Astrocyte (in vitro differentiated cells and primary cell): ENCODE results near the gene RNF133. TPM values are rescaled to one million over a fixed set of nuclear protein-coding genes. Genes with fewer than 3 reads are reported as not detected.

Source experiments
- DNase-seq: peaks from one replicate; pipeline ENCODE4 v3.0.0-alpha.2; 2010; ENCODE audit warnings: low read depth
- FAIRE-seq: peaks from 2 replicates; lab custom pipeline; 2011; peaks lifted over from hg19 to GRCh38; lab: Jason Lieb, UNC
- H2AFZ ChIP-seq: 2 replicates; pipeline ENCODE4 v1.6.0; 2012; ENCODE audit warnings: low read depth, low read length, inconsistent platforms
- H3K27ac ChIP-seq: 2 replicates; pipeline ENCODE4 v1.5.1; 2011; ENCODE audit warnings: low read depth, low read length, inconsistent platforms
- H3K27me3 ChIP-seq: 2 replicates; pipeline ENCODE4 v1.6.0; 2011; ENCODE audit warnings: low read length, inconsistent platforms; ENCODE audit not compliant: insufficient read depth
- H3K36me3 ChIP-seq: 2 replicates; pipeline ENCODE4 v1.5.1; 2011; ENCODE audit warnings: low read length, inconsistent platforms; ENCODE audit not compliant: insufficient read depth
- H3K4me1 ChIP-seq: 2 replicates; pipeline ENCODE4 v1.5.1; 2011; ENCODE audit warnings: low read length, inconsistent platforms; ENCODE audit not compliant: insufficient read depth
- H3K4me2 ChIP-seq: 2 replicates; pipeline ENCODE4 v1.6.0; 2012; ENCODE audit warnings: low read length, inconsistent platforms
- H3K4me3 ChIP-seq: 2 replicates; pipeline ENCODE4 v1.5.1; 2011; ENCODE audit warnings: low read depth, mild to moderate bottlenecking, low read length, inconsistent platforms; ENCODE audit not compliant: insufficient read depth
- H3K79me2 ChIP-seq: 2 replicates; pipeline ENCODE4 v1.6.0; 2012; ENCODE audit warnings: mild to moderate bottlenecking, low read length, inconsistent platforms; ENCODE audit not compliant: insufficient read depth
- H3K9ac ChIP-seq: 2 replicates; pipeline ENCODE4 v1.6.0; 2012; ENCODE audit warnings: mild to moderate bottlenecking, low read length, inconsistent platforms
- H3K9me3 ChIP-seq: 2 replicates; pipeline ENCODE4 v1.5.1; 2012; ENCODE audit warnings: low read depth, mild to moderate bottlenecking, low read length, inconsistent platforms; ENCODE audit not compliant: insufficient read depth
- H4K20me1 ChIP-seq: 2 replicates; pipeline ENCODE4 v1.6.0; 2012; ENCODE audit warnings: low read length, inconsistent platforms; ENCODE audit not compliant: insufficient read depth
- H3K27ac Mint-ChIP-seq: one replicate; pipeline ENCODE4 v1.8.0; 2021; ENCODE audit warnings: mild to moderate bottlenecking, mixed read lengths; ENCODE audit not compliant: unreplicated experiment
- H3K27me3 Mint-ChIP-seq: one replicate; pipeline ENCODE4 v1.8.0; 2021; ENCODE audit warnings: low read depth, mixed read lengths; ENCODE audit not compliant: unreplicated experiment
- H3K36me3 Mint-ChIP-seq: one replicate; pipeline ENCODE4 v1.8.0; 2021; ENCODE audit warnings: low read depth, mixed read lengths; ENCODE audit not compliant: unreplicated experiment
- H3K4me1 Mint-ChIP-seq: one replicate; pipeline ENCODE4 v1.8.0; 2021; ENCODE audit warnings: low read depth, mixed read lengths; ENCODE audit not compliant: unreplicated experiment
- H3K4me3 Mint-ChIP-seq: one replicate; pipeline ENCODE4 v1.8.0; 2021; ENCODE audit warnings: mild to moderate bottlenecking, moderate library complexity, mixed read lengths; ENCODE audit not compliant: unreplicated experiment
- H3K9me3 Mint-ChIP-seq: one replicate; pipeline ENCODE4 v1.8.0; 2021; ENCODE audit warnings: mild to moderate bottlenecking, mixed read lengths; ENCODE audit not compliant: unreplicated experiment
- EZH2 ChIP-seq: IDR thresholded peaks from 2 replicates; pipeline ENCODE4 v1.6.1; 2012; ENCODE audit warnings: mild to moderate bottlenecking, low read length, inconsistent platforms; ENCODE audit not compliant: insufficient read depth
- total RNA-seq: library from RNA; stranded (reverse); gene quantifications from 2 replicates; pipeline ENCODE4 v1.2.1, GENCODE V29; 2021
- TF ChIP-seq, protein P1 (sequence below): IDR thresholded peaks from 2 replicates; pipeline ENCODE4 v1.5.1; 2011; ENCODE audit warnings: low read depth, mild to moderate bottlenecking, inconsistent platforms, low read length, moderate library complexity; ENCODE audit not compliant: insufficient read depth

The RNF133 gene
- total RNA-seq, 1 donor from 2014 or later: 0.30 TPM

- Mint-ChIP-seq H3K27me3 (no peaks in the 10 kb centered on the region), H3K27ac (no peak overlapping the region), H3K36me3 (no peaks in the 10 kb centered on the region), H3K4me3 (no peak overlapping the region), H3K4me1 (peaks cover 8% of the 10 kb centered on the region), H3K9me3 (peaks cover 4% of the 10 kb centered on the region)
- Histone ChIP-seq H3K36me3 (no peaks in the 10 kb centered on the region), H3K4me3 (no peak overlapping the region), H4K20me1 (no peaks in the 10 kb centered on the region), H3K27me3 (no peaks in the 10 kb centered on the region), H3K4me1 (no peaks in the 10 kb centered on the region), H2AFZ (no peak overlapping the region), H3K9me3 (no peaks in the 10 kb centered on the region), H3K79me2 (no peaks in the 10 kb centered on the region), H3K9ac (no peak overlapping the region), H3K4me2 (no peak overlapping the region), H3K27ac (no peak overlapping the region)
- DNase-seq (no peak), FAIRE-seq (no peak)
- TF ChIP-seq, protein P1, sequence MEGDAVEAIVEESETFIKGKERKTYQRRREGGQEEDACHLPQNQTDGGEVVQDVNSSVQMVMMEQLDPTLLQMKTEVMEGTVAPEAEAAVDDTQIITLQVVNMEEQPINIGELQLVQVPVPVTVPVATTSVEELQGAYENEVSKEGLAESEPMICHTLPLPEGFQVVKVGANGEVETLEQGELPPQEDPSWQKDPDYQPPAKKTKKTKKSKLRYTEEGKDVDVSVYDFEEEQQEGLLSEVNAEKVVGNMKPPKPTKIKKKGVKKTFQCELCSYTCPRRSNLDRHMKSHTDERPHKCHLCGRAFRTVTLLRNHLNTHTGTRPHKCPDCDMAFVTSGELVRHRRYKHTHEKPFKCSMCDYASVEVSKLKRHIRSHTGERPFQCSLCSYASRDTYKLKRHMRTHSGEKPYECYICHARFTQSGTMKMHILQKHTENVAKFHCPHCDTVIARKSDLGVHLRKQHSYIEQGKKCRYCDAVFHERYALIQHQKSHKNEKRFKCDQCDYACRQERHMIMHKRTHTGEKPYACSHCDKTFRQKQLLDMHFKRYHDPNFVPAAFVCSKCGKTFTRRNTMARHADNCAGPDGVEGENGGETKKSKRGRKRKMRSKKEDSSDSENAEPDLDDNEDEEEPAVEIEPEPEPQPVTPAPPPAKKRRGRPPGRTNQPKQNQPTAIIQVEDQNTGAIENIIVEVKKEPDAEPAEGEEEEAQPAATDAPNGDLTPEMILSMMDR: no peak
- no peak for TF ChIP-seq EZH2
Measured at GRCh38 chr7:122652876-122653275, 46.0 kb downstream of the RNF133 start.

- Mint-ChIP-seq H3K9me3 (no peaks in the 10 kb centered on the region), H3K27me3 (no peaks in the 10 kb centered on the region), H3K4me1 (peaks cover 8% of the 10 kb centered on the region), H3K36me3 (no peaks in the 10 kb centered on the region), H3K4me3 (no peak overlapping the region), H3K27ac (no peak overlapping the region)
- Histone ChIP-seq H3K27me3 (no peaks in the 10 kb centered on the region), H3K4me1 (no peaks in the 10 kb centered on the region), H3K79me2 (no peaks in the 10 kb centered on the region), H3K36me3 (no peaks in the 10 kb centered on the region), H3K9ac (no peak overlapping the region), H3K4me3 (no peak overlapping the region), H2AFZ (no peak overlapping the region), H4K20me1 (no peaks in the 10 kb centered on the region), H3K4me2 (no peak overlapping the region), H3K9me3 (no peaks in the 10 kb centered on the region), H3K27ac (no peak overlapping the region)
- DNase-seq: peak; percentile 23
- FAIRE-seq: no peak
- no peak for TF ChIP-seq EZH2
- TF ChIP-seq, protein P1: no peak
Measured at GRCh38 chr7:122651451-122651850, 47.5 kb downstream of the RNF133 start.

Other genes starting within 250 kb of the RNF133 start
- 0.50 TPM in 1 of 2 replicates, not detected in the other for gene RNF148, start 3.8 kb upstream of the RNF133 start, total RNA-seq
- 6.1 and 6.4 TPM in 2 replicates for gene CADPS2, start 187.3 kb upstream of the RNF133 start, total RNA-seq